GM18951 (cell line): ENCODE measurements around the gene CNTNAP2.

ENCODE experiments used
- POLR2A ChIP-seq: IDR thresholded peaks from 4 replicates; pipeline ENCODE4 v1.6.1; 2011; ENCODE audit warnings: mild to moderate bottlenecking; ENCODE audit not compliant: insufficient read length, insufficient read depth; ENCODE audit errors: extremely low read depth
- in situ Hi-C: fragments of 300-500 bp; cut with MboI; formaldehyde crosslinking; loops from one replicate; pipeline ENCODE4 v1.12.0; 2022; ENCODE audit warnings: low sequenced_read_pairs, mixed read lengths, inconsistent platforms; ENCODE audit not compliant: unreplicated experiment

CNTNAP2 gene

DNA sequence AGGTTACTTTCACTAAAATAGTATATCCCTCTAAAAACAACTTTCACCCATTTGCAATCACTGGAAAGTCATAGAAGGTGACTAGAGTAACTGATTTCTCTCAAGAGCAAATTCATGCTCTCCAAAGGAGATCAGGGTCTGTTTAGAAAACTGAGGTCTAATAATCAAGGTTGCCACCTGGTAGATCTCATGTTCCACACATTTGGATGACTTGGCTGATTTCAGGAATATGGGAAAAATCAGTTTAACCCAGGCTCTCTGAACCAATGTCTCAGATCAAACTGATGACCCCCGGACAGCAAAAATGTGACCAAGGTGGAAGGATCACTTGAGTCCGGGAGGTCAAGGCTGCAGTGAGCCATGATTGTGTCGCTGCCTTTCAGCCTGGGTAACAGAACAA, 1911.6 kb downstream of the CNTNAP2 start:
- in situ Hi-C loops, result no loop called here
- no peak for TF ChIP-seq POLR2A

DNA sequence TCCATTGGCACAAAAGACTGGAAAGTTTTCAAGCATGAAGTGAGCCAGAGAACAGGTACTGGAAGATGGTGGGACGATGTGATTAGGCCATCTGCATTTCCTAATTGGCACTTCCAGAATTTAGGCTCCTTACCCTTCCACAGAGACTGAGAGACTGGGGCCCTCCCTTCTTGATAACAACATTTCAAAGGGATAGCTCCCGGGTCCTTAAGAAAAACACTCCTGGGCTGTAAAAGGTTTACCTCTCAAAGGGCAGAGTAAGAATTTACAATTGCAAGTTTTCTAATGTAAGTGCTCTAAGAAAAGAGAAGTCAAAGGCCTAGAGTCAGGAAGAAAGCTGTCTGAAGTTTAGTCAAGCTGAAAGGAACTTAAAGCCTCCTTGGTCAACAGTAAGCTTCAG, 1914.4 kb downstream of the CNTNAP2 start:
- in situ Hi-C loops, result no loop called here
- TF ChIP-seq POLR2A, result no peak

DNA sequence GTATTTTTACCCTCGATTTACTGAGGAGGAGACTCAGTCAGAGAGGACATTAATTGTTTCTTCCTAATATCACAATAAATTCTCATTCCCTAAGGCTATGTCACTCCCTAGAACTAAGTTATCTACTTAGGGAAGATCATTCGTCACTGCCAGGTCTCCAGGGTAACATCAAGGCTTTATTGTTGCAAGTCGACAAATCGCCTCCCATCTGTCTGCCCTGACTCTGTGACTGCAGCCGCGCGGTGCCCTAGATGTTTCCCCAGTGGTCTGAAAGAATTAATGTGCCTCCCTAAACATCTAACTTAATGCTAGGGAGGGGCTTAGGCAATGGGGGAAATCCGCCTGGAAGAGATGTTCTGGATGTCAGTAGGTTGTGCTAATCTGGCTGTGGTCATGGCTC, 1915.2 kb downstream of the CNTNAP2 start:
- no peak for TF ChIP-seq POLR2A
- in situ Hi-C loops, result no loop called here

DNA sequence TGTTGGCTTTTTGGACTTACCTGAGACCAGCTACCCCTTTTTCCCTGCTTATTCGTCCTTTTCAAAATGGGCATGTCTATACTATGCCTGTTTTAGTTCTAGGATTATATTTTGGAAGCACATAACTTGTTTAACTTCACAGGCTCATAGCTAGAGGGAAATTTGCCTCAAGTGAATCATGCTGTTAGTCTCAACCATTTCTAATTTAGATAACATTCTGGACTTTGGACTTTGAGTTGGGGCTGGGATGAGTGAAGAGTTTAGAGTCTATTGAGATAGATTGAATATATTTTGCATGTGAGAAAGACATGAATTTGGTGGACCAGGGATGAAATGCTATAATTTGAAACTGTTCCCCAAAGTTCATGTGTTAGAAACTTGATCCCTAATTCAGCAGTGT, 1919.3 kb downstream of the CNTNAP2 start:
- in situ Hi-C loops, result no loop called here
- no peak for TF ChIP-seq POLR2A

DNA sequence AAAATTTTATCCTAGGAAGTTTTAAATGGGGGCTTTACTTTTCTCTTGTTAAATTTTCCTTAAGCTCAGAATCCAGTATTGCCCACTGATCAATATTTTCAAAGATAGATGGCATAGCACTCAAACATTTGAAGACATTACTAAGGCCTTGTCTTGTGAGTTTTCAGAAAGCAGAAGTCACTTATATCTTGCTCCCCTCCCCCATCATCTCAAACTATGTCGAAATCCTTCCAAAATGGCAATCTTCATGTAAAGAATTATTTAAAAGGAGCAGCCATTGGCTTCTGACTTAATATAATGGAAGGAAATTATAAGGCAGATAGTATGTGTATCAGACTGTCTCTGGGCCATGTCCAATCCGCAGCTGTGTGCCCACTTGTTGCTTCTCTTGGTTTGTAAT, 1920.4 kb downstream of the CNTNAP2 start:
- in situ Hi-C loops, result no loop called here
- TF ChIP-seq POLR2A, result no peak

DNA sequence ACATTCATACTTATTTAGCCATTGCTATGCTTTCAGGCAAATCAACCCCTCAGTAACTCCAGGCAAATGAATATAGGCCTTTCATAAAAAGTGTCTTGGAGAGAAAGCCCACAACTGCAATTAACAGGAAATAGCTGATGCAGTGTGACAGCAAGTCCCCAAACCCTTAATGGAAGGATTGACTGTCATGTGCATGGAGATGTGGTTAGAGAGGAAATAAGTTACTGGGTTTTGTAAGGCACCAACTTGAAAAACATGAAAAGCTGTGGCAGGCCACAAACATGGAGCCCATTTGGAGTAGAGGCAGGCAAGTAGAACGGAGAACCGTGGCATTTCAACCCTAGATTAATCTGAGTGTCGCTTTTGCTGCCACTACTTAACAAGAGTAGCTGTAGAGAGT, 1924.6 kb downstream of the CNTNAP2 start:
- in situ Hi-C loops, result no loop called here

DNA sequence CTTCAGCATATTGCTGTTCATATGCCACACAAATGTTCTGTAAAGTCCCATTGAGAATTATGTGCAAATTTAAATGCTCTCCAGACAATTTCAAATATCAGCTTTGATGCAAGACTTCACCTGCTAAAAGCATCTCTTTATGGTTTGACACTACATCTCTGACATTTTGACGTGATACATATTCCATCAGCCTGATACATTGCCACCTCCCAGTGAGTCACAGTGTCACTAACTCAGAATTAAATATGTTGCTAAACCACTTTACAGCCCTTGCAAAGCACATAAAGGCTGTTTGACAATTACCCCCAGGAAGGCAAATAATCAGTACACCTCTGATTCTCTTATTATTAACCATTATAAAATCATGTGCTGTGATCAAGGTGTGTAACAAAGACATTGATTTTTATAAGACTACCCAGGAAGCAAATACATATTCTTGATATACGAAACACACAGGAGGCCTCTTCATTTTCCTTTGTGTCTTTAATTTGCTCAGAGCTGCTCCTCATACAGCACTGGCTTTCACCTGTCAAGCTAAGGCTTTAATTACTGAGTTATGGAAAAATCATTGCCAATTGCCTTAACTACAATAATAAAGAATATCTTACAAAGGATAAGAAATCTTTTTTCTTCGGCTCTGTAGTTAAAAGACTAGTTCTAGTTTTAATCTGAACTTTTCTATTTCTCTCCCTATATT, 1926.5 kb downstream of the CNTNAP2 start:
- TF ChIP-seq POLR2A, result no peak
- in situ Hi-C loops, result no loop called here

More for the DNA sequence above, 1924.6 kb downstream of the CNTNAP2 start:
- no peak for TF ChIP-seq POLR2A

DNA sequence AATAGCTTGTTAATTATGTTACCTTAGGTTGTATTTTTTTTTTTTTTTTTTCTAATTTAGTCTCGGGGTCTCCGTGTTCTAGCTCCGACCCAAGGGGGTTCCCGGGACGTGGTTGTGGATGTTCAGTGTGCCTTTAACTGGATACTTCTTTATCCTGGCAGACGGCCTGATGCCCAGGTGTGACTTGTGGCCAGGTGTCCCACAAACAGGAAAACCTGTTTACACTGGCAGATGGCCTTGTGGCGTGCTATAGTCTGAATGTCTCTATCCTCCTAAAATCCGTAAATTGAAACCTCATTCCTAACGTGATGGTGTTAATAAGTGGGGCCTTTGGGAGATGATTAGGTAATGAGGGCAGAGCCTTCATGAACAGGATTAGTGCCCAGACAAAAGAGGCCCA, 1927.6 kb downstream of the CNTNAP2 start:
- no peak for TF ChIP-seq POLR2A
- in situ Hi-C loops, result no loop called here

DNA sequence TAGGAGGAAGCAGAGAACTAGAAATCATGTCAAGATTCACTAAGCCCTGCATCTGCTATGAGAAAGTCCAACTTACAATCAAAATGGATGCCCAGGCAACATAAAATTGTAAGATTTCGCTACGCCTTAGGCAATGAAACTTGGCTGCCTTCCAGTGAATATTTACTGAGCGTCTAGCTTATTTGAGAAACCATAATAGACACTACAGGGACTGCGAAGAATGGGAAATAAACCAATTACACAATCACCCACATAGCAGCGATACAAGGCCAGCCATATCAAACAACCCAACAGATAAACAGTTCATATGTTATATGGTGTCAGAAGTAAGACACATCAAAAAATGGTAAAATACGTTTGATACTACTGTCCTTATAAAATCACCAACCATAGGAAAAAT, 1928.9 kb downstream of the CNTNAP2 start:
- in situ Hi-C loops, result no loop called here
- no peak for TF ChIP-seq POLR2A

DNA sequence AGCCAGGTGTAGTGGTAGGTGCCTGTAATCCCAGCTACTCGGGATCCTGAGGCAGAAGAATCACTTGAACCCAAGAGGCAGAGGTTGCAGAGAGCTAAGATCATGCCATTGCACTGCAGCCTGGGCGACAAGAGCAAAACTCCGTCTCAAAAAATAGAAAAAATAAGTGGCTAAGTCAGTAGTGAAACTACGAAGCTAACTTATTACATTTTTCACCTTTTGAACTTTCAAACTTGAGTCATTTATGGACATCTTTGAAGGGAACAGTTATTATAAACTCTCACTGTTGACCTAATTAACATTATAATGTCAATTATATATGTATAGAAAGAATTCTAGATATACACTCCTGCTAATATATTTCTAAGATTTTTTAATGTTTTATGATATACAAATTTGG, 1932.5 kb downstream of the CNTNAP2 start:
- no peak for TF ChIP-seq POLR2A
- in situ Hi-C loops, result no loop called here

DNA sequence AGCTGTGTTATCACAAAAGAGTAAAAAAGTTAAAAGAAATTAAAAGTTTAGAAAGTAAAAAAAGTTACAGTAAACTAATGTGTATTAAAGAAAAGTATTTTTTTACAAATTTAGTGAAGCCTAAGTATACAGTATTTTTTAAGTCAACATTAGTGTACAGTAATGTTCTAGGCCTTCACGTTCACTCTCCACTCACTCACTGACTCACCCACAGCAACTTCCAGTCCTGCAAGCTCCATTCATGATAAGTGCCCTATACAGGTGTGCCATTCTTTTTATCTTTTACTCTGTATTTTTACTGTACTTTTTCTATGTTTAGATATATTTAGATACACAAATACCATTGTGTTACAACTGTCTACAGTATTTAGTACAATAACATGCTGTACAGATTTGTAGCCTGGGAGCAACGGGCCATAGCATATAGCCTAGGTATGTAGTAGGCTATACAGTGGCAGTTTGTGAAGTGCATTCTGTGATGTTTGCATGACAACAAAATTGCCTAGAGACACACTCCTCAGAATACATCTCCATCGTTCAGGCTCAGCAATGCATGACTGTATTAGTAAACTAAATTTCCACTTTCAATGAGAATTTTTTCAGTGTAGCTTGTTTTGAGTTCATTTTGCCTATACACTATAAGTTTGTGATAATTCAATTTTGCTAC, 1934.0 kb downstream of the CNTNAP2 start:
- TF ChIP-seq POLR2A, result no peak
- in situ Hi-C loops, result no loop called here

DNA sequence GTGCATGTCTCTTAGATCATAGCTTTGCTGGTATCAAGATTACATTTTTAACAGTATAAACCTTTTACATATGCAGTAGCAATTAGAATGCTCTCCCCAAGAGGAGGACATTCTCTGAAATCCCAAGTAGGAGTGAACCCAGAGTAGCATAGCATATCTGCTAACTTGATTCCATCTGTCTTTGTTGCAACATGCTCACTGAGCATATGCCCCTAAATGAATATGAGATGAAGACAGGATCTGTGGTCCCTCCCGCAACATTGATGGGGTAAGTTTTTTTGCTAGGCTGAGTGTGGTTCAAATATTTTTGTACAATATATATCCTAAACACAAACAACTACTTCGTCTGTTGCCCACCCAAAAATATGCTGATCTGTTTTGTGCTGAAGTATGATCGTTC, 1939.8 kb downstream of the CNTNAP2 start:
- TF ChIP-seq POLR2A, result no peak
- in situ Hi-C loops, result no loop called here

DNA sequence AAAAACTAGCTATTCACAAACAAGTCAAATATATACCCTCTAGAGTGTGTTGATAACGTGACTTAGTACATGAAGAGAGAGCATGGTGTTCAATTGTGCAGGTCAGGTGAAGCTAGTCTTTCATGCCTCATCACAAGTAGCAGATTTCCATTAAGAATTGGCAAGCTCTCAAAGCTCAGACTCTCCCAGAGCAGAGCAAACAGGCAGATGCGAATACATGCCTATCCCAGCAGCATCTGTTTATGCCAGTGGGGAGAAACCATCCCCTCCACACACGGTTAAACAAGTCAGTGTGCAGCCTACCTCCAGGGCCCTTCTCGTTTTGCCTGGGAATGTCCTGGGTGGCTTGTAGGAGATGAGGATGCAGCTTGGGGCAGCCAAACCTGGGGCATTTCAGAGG, 1941.5 kb downstream of the CNTNAP2 start:
- in situ Hi-C loops, result no loop called here
- no peak for TF ChIP-seq POLR2A

DNA sequence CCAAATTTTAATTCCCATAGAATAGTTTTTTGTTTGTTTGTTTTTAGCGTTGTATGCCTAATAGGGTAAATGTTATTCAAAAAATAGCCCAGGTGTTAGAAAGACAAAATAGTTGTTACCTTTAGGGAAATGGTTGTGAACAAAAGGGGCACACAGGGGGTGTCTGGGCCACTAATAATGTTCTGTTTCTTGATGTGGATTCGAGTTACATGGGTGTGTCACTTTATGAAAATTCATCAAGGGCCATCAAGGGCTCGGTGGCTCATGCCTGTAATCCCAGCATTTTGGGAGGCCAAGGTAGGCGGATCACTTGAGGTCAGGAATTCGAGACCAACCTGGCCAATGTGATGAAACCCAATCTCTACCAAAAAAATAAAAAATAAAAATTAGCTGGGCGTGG, 1942.2 kb downstream of the CNTNAP2 start:
- in situ Hi-C loops, result no loop called here
- no peak for TF ChIP-seq POLR2A
